Measurements from ENCODE around the gene LANCL2.
"Not testable (repeated sequence)": the region's sequence is repeated elsewhere in the genome, so short reads cannot be mapped to it uniquely, and the experiment has no call there.

The LANCL2 gene

DNA sequence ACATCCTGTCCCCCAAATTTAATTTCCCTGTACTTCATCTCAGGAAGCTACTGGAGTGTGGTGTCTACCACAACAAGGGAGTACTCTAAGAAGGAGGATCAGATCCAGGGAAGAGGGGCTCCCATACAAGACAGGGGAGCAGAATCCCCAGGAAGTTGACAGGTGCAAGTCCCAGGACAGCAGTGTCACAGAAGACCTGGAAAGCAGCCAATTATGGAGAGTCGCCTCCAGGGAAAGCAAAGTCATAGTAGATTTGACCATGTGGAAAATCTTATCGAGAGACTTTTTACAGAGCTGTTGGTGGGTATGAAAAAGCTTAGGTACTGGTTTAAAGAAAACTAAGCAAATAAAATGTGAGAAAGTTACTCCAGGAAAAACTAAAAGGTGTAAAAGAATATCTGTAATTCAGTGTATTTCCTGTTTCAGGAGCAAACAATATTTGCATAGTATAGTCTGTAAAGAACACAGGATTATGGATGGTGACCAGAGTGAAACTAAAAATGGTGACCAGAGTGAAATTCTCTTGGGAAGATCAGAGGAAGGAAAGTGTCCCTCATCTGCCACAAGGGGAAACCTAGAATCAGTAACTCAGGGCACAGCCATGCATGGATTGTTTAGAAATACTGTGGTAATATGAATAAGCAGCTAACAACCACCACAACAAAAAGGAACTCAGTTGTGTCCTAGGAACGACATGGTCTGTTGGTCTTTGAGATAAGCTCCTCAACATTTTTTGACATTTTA lies 44.5 kb downstream of the LANCL2 start:
- peak; percentile 35 for DNase-seq

DNA sequence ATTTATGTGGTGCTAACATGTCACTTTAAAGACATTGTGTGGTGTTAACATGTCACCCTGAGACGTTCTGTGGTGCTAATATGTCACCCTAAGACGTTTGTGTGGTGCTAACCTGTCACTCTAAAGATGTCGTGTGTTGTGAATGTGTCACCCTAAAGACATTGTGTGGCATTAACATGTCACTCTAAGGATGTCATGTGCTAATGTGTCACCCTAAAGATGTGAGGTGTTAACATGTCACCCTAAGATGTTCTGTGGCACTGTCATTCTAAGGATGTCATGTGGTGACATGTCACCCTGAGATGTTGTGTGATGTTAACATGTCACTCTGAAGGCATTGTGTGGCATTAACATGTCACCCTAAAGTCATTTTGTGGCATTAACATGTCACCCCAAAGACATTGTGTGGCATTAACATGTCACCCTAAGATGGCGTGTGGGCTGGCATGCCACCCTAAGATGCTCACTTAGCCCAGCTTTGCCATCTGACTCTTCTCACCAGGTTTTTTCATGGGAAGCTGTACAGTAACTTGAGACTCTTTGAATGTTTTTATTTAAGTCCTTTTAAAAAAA lies 45.6 kb downstream of the LANCL2 start:
- no peak for DNase-seq

DNA sequence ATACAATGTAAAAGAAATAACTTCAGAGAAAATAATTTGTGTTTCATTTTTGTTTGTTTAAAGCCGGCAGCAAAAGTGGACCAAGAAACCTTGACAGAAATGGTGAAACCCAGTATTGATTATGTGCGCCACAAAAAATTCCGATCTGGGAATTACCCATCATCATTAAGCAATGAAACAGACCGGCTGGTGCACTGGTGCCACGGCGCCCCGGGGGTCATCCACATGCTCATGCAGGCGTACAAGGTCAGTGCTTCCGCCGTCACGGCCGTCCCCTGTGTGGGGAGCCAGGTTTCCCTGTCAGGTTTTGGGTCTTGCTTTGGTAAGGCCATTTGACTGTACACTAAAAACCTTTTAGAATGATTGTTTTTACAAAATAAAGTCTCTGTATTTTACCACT lies 46.7 kb downstream of the LANCL2 start:
- DNase-seq = no peak

DNA sequence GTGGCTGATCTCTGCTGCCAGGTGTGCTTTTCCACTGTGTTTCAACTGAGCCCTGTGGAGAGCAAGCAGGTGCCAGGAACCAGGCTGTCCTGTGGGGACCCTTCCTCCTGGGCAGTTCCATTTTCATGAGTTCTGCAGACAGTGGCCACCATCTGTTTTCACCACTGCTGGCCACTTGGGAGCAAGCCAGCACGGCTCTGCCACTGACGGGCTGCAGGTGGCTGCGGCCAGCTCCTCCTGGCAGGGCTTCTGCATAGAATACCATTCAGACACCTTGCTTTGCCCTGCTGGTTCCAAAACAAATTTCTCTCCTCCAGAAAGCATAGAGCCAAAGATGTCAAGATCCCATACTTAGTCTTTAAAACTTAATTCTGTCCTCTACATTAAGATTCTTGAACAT lies 48.3 kb downstream of the LANCL2 start:
- no peak for DNase-seq

DNA sequence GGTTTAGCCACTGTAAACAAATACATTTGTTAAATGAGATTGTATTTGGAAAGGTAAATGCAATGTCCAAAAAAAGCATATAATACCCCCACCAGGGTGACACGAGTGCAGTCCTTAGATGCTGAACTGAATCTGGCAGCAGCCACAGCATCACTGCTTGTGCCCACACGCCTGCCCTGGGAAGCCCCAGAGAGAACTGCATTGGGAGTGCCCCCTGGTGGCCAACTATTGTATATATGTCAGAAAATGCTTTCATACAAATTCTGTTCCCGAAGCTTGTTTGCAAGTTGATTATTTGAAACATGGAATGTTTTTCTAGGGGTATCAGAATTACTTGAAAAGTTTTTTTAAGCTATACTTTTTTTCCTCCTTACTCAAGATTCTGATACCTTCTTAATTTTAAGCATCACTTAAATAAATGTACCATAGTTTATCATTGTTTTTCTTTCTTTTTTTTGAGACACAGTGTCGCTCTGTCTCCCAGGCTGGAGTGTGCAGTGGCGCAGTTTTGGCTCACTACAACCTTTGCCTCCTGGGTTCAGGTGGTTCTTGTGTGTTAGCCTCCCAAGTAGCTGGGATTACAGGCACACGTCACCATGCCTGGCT lies 50.1 kb downstream of the LANCL2 start:
- peak; percentile 93 for DNase-seq

DNA sequence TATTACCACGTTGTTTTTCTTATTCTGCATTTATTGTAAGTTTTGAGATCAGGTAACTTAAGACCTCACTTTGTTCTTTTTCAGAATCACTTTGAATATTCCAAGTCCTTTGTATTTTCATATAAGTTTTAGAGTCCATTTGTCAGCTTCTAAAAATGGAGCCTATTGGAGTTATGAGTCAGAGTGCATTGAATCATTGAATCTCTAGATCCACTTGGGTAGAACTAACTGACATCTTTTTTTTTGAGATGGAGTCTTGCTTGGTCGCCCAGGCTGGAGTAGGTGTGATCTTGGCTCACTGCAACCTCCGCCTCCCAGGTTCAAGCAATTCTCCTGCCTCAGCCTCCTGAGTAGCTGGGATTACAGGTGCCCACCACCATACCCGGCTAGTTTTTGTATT lies 52.3 kb downstream of the LANCL2 start:
- DNase-seq = not testable (repeated sequence)

DNA sequence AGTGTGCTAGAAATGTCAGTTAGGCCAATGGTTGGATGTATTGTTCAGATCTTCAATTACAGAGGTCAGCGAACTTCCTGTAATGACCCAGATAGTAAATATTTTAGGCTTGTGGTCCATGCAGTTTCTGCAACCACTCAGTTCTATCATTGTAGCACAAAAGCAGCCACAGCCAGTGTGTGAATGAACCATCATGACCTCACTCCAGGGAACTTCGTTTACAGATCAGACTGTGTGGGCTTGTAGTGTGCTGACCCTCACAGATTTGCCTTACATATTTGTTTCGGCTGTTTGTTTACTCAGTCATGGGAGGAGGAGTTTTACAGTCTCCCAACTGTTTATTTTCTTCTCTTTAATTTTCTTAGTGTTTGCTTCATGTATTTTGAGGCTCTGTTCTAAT lies 55.4 kb downstream of the LANCL2 start:
- no peak for DNase-seq

DNA sequence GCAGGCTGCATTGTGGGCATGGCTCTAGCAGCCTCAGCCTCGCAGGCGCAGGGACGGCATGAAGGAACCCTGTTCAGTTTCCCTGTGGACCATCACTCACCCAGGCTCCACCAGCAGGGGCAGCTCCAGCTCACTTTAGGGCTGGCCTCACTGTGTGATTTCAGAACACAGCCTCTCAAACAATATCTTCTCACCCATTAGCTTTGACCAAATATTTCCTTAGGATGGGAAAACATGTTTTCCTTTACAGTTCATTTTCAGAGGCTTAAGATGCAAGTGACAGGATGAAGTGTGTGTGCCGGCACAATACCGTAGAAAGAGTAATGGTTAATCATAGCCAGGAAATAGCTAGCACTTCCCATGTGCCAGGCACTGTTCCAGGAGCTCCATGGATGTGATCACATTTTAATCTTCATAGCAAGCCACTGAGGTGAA lies 58.2 kb downstream of the LANCL2 start:
- DNase-seq = no peak

DNA sequence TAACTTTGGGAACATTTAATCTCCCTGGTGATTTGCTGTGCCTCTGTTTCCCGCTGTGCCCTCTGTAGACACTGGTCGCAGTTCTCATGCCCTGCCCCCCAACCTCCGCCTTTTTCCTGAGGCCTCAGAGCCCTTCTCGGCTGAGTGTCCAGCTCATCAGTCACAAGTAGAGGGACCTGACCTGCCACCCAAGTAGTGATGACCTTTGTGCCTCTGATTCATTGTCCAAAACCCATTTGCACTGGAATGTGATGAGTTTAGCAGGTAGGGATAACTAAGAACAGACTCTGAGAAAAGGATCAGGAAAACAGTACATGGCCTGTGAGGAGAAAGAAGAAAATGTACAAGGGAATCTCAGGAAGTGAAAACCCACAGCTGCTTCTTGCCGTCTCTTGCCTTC lies 58.8 kb downstream of the LANCL2 start:
- no peak for DNase-seq

DNA sequence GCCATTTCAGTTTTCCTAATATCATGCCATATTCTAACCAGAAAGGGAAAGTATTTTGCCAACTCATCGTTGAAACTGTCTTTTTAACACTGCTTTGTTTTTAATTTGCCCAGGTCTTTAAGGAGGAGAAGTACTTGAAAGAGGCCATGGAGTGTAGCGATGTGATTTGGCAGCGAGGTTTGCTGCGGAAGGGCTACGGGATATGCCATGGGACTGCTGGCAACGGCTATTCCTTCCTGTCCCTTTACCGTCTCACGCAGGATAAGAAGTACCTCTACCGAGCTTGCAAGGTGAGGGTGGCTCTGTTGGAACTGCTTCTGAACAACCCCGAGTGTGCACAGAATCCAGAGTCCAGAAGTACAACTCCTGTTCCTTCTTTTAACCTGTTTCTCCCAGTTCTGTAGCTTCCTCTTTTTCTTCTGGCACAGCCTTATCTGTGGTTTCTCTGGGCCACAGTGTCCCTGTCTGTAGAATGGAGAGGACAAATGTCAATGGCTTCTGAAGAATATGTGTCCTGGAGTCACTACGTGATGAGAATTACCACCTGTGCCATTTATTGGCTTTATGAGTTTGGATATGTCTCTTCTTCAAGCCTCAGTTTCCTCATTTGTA lies 60.1 kb downstream of the LANCL2 start:
- DNase-seq = peak; percentile 65

DNA sequence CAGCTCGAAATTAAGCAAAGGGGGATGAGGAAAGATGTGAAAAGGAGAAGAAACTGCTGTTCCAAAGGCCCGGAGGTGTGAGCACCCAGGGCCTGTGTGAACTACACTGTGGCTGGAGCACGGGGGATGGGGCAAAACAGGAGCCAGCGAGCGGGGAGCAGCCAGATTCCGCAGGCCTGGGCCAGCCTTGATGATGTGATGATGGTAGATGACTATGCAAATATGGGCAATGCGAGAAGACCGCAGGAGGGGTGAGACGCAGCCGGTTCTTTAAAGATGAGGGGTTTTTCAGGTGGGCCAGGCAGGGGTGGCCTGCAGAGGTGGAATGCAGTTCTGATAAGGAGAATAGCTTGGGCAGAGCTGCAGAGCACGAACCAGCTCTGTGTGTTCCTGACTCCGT lies 61.5 kb downstream of the LANCL2 start:
- DNase-seq = no peak

DNA sequence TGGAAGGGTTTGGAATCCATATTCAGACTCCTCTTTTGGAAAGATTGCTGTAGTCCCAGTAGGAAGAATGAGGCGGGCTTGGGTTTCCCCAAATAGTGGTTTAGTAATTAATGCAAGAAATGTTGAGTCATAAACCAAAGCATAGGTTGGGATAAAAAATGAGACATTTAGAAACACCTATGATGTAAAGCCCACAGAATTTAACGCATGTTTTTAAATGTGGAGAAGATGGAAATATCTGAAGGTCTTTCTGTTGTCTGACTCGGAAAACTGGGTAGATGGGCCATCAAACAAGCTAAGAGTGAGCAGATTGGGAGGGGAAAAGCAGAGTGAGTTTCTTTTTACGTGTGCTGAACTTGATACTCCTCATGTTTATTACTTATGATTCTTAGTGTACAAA lies 62.2 kb downstream of the LANCL2 start:
- no peak for DNase-seq

DNA sequence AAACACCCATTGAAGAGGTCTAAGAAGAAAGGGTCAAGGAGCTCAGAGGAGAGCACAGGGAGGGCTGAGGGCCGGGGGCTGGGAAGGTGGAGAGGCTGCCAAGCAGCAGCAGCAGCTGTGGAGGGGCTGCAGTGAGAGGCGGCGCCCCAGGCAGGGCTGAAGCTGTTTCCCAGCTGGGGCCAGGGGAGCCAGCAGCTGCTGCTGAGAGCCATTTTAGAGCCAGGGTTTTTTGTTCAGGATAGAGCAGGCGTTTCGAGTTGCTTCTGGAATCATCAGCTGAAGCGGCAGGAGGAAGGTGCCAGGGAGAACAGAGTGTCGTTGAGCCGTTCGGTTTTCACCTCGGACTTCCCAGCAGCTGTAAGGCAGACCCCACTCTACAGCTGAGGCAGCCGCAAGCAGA lies 62.7 kb downstream of the LANCL2 start:
- DNase-seq = no peak

DNA sequence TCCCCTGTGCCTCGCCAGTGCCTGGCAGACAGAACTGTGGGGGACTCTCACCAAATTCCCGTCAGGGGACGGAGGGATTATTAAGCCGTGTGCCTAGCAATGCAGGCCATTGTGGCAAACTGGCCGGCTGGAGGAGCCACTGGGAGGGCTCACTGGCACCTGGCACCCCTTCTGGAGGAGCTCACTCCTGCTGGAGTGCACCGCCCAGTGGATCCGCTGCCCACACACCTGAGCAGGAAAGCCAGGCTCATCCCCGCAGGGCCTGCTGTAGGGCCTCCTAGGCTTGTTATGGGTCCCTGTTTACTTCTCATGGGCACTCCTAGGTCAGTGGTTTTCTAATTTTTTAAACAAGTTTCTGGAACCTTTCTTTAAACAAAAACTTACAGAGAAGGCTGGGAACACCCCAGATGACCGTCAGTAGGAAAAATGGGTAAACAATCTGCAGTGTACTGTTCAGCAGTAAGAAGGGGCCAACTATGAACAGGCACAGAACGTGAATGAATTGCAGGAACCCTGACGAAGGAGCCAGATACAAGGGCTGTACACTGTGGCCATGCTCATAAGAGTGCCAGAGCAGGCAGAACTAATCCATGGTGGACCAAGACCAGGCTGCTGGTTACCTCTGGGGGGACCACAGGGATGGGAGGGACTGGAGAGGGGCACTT lies 64.8 kb downstream of the LANCL2 start:
- DNase-seq = no peak

DNA sequence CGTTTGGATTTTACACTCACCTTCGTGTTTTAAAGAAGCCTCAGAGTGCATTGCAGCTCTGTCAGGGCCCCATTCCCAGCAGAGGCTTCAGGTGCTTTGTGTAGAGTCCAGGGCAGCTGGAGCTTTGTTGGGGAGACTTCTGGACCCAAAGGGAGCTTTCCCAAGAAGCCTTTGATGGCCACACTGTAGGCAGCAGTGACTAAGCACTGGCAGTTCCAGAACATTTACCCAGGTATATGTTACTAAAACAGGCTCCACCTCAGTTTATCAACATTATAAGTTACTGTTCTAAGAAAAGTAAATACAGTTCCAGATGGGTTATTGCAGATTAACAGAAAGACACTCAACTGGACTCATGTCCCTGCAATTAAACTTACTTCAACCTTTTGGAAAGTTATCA lies 66.8 kb downstream of the LANCL2 start:
- DNase-seq = no peak

DNA sequence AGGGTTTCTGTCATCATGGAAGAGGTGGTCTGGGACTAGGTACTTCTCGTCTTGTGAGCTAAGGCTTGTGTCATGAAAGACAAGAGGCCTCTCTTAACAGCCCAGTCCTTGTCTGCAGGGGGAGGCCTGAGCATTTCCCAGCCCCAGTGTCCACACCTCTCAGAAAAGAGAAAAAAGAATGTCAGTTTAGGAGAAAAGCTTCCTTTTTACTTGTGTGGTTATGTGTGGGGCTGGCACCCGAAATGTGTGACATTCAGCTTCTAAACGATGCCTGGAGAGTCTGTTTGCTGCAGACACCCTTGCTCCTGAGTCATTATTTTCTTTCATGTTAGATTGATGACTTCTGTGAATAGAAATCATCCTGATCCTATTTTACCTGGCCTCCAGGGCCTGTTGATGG lies 67.4 kb downstream of the LANCL2 start:
- no peak for DNase-seq

DNA sequence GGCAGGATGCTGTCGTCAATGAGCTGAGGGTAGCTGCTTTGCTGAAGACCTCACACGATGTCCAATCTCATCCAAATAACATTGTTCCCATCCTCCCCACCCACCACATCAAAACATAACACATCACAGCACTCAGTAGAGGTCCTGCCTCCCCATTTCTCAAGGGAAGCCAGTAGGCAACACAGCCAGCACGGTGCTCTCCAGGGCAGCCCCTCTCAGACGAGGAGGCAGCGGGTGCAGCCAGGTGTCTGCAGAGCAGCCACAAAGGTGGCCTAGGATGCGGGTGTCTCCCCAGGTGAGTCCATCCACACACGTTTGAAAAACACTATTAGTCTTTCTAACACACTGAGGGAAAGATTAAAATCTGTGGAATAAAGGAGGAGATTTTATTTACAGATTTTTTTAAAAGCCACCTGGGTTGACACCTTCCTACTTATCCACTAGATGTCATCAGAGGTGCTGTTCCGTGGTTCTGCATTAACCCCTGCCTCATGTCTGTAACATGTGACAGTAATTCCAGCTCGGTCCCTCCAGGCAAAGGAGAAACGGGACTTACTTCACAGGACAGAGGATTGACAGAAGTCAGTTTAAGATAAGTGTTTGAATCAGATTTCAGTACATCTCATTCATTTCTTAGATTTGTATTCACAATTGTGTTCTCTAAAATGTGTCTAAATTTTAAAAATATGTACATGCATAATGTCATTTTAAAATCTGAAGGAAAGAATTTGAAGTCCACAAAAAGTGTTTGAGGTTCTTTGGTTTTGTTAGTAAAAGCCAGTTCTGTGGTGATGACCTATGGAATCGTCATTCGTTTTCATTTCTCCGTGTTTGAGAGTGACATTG lies 68.0 kb downstream of the LANCL2 start:
- peak; percentile 39 for DNase-seq

DNA sequence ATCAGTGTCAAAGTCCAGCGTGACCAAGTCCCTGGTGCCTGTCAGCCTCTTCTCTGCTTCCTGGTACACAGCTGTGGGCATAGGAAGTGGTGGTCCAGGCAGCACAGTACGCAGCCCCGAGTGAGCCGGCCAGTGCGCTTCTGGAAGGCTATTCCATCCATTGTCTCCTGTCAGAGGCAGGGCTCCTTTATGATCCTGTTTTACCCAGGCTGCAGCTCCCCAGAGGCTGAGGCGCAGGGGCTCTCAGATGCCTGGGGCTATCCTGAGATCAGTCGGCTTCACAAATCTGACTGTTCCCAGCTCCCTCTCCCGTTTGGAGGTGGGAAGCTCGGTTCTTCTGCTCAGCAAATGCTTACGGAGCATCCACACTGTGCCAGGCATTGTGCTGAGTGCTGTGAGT lies 70.3 kb downstream of the LANCL2 start:
- DNase-seq = no peak

DNA sequence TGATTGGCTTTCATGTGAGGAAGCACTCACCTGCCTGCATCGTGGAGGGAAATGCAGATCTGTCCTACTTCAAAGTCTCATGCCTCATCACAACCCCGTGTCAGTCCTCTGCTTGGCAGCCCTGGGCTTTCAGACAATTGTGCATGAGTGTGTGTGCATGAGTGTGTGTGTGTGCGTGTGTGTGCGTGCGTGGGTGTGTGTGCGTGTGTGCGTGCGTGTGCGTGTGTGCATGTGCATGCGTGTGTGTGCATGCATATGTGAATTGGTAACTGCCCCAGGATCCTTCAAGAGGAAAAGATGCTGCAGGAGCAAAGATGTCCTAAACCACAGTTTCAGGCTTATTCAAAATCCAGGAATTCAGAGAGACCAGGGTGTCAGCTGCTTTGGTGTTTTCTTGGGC lies 71.3 kb downstream of the LANCL2 start:
- DNase-seq = no peak

DNA sequence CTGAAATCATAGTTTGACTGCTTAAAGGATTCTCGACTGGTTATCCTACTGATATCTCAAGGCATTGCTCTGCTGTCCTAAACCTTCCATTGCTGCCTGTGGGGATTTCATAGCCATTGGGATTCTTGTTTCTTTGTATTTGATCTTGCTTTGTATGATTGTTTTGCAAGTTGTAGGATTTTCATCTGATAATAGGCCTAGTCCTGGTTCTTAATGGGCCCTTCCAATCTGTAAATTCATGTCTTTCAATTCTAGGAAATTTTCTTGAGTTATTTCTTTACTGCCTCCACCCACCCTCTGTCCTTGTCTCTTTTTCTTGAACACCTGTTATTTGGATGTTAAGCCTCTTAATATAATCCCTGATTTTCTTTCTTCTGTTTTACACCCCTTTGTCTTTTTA lies 72.2 kb downstream of the LANCL2 start:
- DNase-seq = no peak

DNA sequence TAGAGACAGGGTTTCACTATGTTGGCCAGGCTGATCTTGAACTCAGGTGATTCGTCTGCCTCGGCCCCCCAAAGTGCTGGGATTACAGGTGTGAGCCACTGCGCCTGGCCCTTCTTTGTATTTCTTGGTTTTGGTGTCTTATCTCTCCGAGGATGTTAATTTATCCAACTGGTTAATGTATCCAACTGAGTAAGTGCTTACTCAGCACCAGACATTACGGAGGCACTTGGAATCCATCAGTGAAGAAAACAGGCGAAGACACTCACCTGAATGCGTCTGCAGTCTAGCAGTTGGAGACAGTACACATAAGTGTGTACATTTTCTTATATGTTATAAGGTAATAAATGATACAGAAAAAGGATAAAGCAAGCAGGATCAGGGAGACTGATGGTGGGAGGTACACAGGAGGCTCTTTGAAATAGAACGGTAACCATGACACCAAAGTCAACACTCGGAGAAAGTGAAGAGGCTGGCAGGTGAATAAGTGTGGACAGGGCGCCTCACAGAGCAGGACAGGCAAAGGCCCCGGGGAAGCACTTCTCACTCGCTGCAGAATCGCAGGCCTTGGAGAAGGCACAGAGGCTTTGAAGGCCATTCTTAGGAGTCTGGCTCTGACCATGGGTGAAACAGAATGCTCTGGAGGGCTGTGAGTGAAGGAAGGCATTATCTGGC lies 73.1 kb downstream of the LANCL2 start:
- DNase-seq = no peak
